CD14-positive monocyte (primary cell): ENCODE measurements around the gene CSNK1G2. TPM values are rescaled to one million over a fixed set of nuclear protein-coding genes. Genes with fewer than 3 reads are reported as not detected.

Experiments
- DNase-seq, 3 donors: peaks; one replicate each; pipeline ENCODE4 v3.0.0-alpha.2; 2011 to 2022
- H2AFZ ChIP-seq: 2 replicates; pipeline ENCODE4 v1.6.0; 2012; ENCODE audit warnings: mild to moderate bottlenecking, low read depth, low read length, inconsistent platforms; ENCODE audit not compliant: insufficient read depth, poor library complexity, severe bottlenecking
- H3K27ac ChIP-seq, 2 donors: 1 replicate in 1 of 2; 2 replicates in 1 of 2; pipeline ENCODE4 v1.5.1; 2012 to 2013; ENCODE audit warnings: low read length in 2 of 2, control low read depth in 1 of 2, inconsistent platforms in 1 of 2, low read depth in 1 of 2, mild to moderate bottlenecking in 1 of 2
- H3K27me3 ChIP-seq, 2 donors: one replicate each; pipeline versions ENCODE4 v1.6.0 to v1.6.1; 2011 to 2013; ENCODE audit warnings: low read length in 2 of 2; ENCODE audit not compliant: control insufficient read depth in 2 of 2, insufficient read depth in 2 of 2
- H3K36me3 ChIP-seq, 2 donors: replicated peaks in 1 of 2; 1 replicate in 1 of 2; 2 replicates in 1 of 2; pipeline versions ENCODE4 v1.5.1 to v1.6.1; 2012 to 2013; ENCODE audit warnings: low read length in 2 of 2, control low read depth in 1 of 2, inconsistent platforms in 1 of 2, mild to moderate bottlenecking in 1 of 2; ENCODE audit not compliant: insufficient read depth in 2 of 2, control insufficient read depth in 1 of 2
- H3K4me1 ChIP-seq, 2 donors: 1 replicate in 1 of 2; 2 replicates in 1 of 2; pipeline versions ENCODE4 v1.5.1 to v1.6.1; 2012 to 2013; ENCODE audit warnings: low read length in 2 of 2, control low read depth in 1 of 2, inconsistent platforms in 1 of 2, mild to moderate bottlenecking in 1 of 2, moderate library complexity in 1 of 2; ENCODE audit not compliant: insufficient read depth in 2 of 2, control insufficient read depth in 1 of 2
- H3K4me2 ChIP-seq: replicated peaks from 2 replicates; pipeline ENCODE3; 2012; ENCODE audit warnings: low read length, moderate library complexity, mild to moderate bottlenecking; ENCODE audit not compliant: poor library complexity, severe bottlenecking; ENCODE audit errors: extremely low read depth
- H3K4me3 ChIP-seq, 3 experiments: fragments of 200-600 bp in 1 of 3; sonication (generic) in 1 of 3; replicated peaks in 1 of 3; 1 replicate in 2 of 3; 2 replicates in 1 of 3; pipeline ENCODE4 v1.5.1; 2011 to 2013; ENCODE audit warnings: low read length in 3 of 3, mild to moderate bottlenecking in 3 of 3, control low read depth in 2 of 3, low read depth in 2 of 3, inconsistent platforms in 1 of 3, moderate library complexity in 1 of 3
- H3K79me2 ChIP-seq: 2 replicates; pipeline ENCODE4 v1.6.0; 2012; ENCODE audit warnings: mild to moderate bottlenecking, control low read depth, inconsistent platforms, low read length, moderate library complexity; ENCODE audit not compliant: insufficient read depth
- H3K9ac ChIP-seq: 2 replicates; pipeline ENCODE4 v1.6.0; 2017; ENCODE audit warnings: low read length, mild to moderate bottlenecking; ENCODE audit not compliant: insufficient read depth, poor library complexity, severe bottlenecking
- H3K9me3 ChIP-seq, 2 donors: replicated peaks in 1 of 2; 1 replicate in 1 of 2; 2 replicates in 1 of 2; pipeline versions ENCODE4 v1.5.1 to v1.6.1; 2012 to 2013; ENCODE audit warnings: low read length in 2 of 2, control low read depth in 1 of 2; ENCODE audit not compliant: control insufficient read depth in 1 of 2, insufficient read depth in 1 of 2
- H4K20me1 ChIP-seq: 2 replicates; pipeline ENCODE4 v1.6.0; 2012; ENCODE audit warnings: mild to moderate bottlenecking, low read length, control low read depth, moderate library complexity; ENCODE audit not compliant: insufficient read depth
- H3K27ac Mint-ChIP-seq, 7 donors: one replicate each; pipeline ENCODE4 v1.8.0; 2020; ENCODE audit warnings: mild to moderate bottlenecking in 7 of 7, mixed read lengths in 7 of 7, moderate library complexity in 6 of 7, inconsistent platforms in 2 of 7
- H3K27me3 Mint-ChIP-seq, 3 donors: one replicate each; pipeline ENCODE4 v1.8.0; 2021 to 2022; ENCODE audit warnings: low read depth in 3 of 3, mild to moderate bottlenecking in 3 of 3, mixed read lengths in 3 of 3, moderate library complexity in 3 of 3, inconsistent platforms in 1 of 3
- H3K36me3 Mint-ChIP-seq, 2 donors: one replicate each; pipeline ENCODE4 v1.8.0; 2020; ENCODE audit warnings: mixed read lengths in 2 of 2, inconsistent platforms in 1 of 2, mild to moderate bottlenecking in 1 of 2
- H3K4me1 Mint-ChIP-seq: one replicate; pipeline ENCODE4 v1.8.0; 2020; ENCODE audit warnings: mild to moderate bottlenecking, mixed read lengths
- H3K4me3 Mint-ChIP-seq, 2 donors: one replicate each; pipeline ENCODE4 v1.8.0; 2020; ENCODE audit warnings: mild to moderate bottlenecking in 2 of 2, mixed read lengths in 2 of 2, moderate library complexity in 1 of 2
- H3K9me3 Mint-ChIP-seq, 7 donors: one replicate each; pipeline ENCODE4 v1.8.0; 2020 to 2022; ENCODE audit warnings: mixed read lengths in 7 of 7, mild to moderate bottlenecking in 6 of 7, moderate library complexity in 6 of 7, inconsistent platforms in 2 of 7
- CTCF ChIP-seq: fragments of 200-600 bp; IDR thresholded peaks from one replicate; pipeline ENCODE4 v1.8.0; 2022; ENCODE audit warnings: antibody characterized with exemption, mild to moderate bottlenecking
- WGBS: methylation state at CpG from one replicate; pipeline ENCODE4 v1.1.5; 2013; ENCODE audit warnings: missing lambda C conversion rate; ENCODE audit not compliant: insufficient coverage; 5-methylcytosine and 5-hydroxymethylcytosine counted together
- intact Hi-C, 2 donors: fragments of 100-400 bp; cut with micrococcal nuclease; formaldehyde crosslinking; loops; one replicate each; pipeline versions ENCODE4 v1.15.0 to v1.15.1; 2023
- polyA plus RNA-seq, 3 donors: library from polyadenylated mRNA; depleted of rRNA in 1 of 3; unstranded in 2 of 3; stranded (reverse) in 1 of 3; fragments of 300-500 nt in 2 of 3; fragments of >200 nt in 1 of 3; fragmentation: Illumina TruSeq in 2 of 3; gene quantifications; 1 replicate in 2 of 3; 2 replicates in 1 of 3; pipeline ENCODE4 v1.2.3, GENCODE V29; 2012 to 2021

Gene CSNK1G2
- polyA plus RNA-seq, 3 donors: 10.8 to 215 (median 20.3) TPM

GRCh38 chr19:1906985-1907562, 33.9 kb upstream of the CSNK1G2 start:
- peaks cover 48% of the 10 kb centered on the region for H3K4me1 Mint-ChIP-seq
- no peaks in the 10 kb centered on the region for H3K27me3 Mint-ChIP-seq
- Histone ChIP-seq H3K4me3 (no peak overlapping the region), H3K27ac (no peak overlapping the region), H2AFZ (no peak overlapping the region), H3K9ac (no peak overlapping the region), H3K27me3 (no peaks in the 10 kb centered on the region), H3K79me2 (peaks cover 59% of the 10 kb centered on the region), H3K4me2 (no peak overlapping the region), H3K4me1 (peaks cover 36 to 54% of the 10 kb centered on the region in 2 donors), H3K9me3 (no peaks in the 10 kb centered on the region), H4K20me1 (peaks cover 48% of the 10 kb centered on the region), H3K36me3 (peaks cover 2 to 3% of the 10 kb centered on the region in 2 donors)
- no peak for TF ChIP-seq CTCF
- H3K27ac Mint-ChIP-seq: peak overlapping the region in 1 of 7 donors; percentile 57
- no peaks in the 10 kb centered on the region for H3K9me3 Mint-ChIP-seq
- intact Hi-C loops: no loop called here
- no peak for DNase-seq
- 96% methylated on average over 5 of the region's 10 CpGs for WGBS
- H3K36me3 Mint-ChIP-seq: peaks cover 2 to 15% of the 10 kb centered on the region in 2 donors
- no peak overlapping the region for H3K4me3 Mint-ChIP-seq

- H3K36me3 ChIP-seq: peaks cover 2 to 10% of the 10 kb centered on the region in 2 donors
- whole genome bisulfite sequencing: 95% methylated on average over 37 of the region's 43 CpGs
- DNase-seq: no peak
- H3K9me3 ChIP-seq: no peaks in the 10 kb centered on the region
- peaks cover 46% of the 10 kb centered on the region for H3K4me1 Mint-ChIP-seq
- H3K27ac ChIP-seq: no peak overlapping the region
- H2AFZ ChIP-seq: no peak overlapping the region
- H3K4me2 ChIP-seq: no peak overlapping the region
- no peak overlapping the region for H3K9ac ChIP-seq
- H3K36me3 Mint-ChIP-seq: peaks cover 2 to 17% of the 10 kb centered on the region in 2 donors
- intact Hi-C loops: no loop called here
- no peaks in the 10 kb centered on the region for H3K27me3 Mint-ChIP-seq
- H3K4me1 ChIP-seq: peaks cover 29 to 47% of the 10 kb centered on the region in 2 donors
- H3K9me3 Mint-ChIP-seq: no peaks in the 10 kb centered on the region
- TF ChIP-seq CTCF: no peak
- no peaks in the 10 kb centered on the region for H3K27me3 ChIP-seq
- H4K20me1 ChIP-seq: peaks cover 52% of the 10 kb centered on the region
- peaks cover 66% of the 10 kb centered on the region for H3K79me2 ChIP-seq
- H3K27ac Mint-ChIP-seq: peak overlapping the region in 1 of 7 donors; percentile 42
- H3K4me3 Mint-ChIP-seq: no peak overlapping the region
- no peak overlapping the region for H3K4me3 ChIP-seq
These were observed 33.2 kb upstream of the CSNK1G2 start for GRCh38 chr19:1907563-1908363.
